ENCODE measurements around the gene ATOH1. TPM values are rescaled to one million over a fixed set of nuclear protein-coding genes. Genes with fewer than 3 reads are reported as not detected.
A peak's percentile ranks its signal among the peaks of the same experiment; 100 is the strongest.

The ATOH1 gene
- total RNA-seq (2021; ENCODE audit: unreplicated experiment) (not detected), Bru-seq, nascent RNA (percentile 16 among the genes with signal in this experiment), BruChase-seq, experiment 1, labeled RNA remaining after a 6-hour chase (not detected), BruChase-seq, experiment 2, labeled RNA remaining after a 2-hour chase (not detected)
- polyA plus RNA-seq (2012) = 0.04 TPM in 1 of 2 replicates, not detected in the other
- long read RNA-seq = 0 reads

- peak; percentile 15 for DNase-seq (ENCODE audit: low read depth, low spot score)
- peak within 1 kb of the TSS; percentile 43 to 60 for H3K4me3 ChIP-seq (replicated peaks in 1 of 2; ENCODE audit: low read depth in 1 of 2, low read length in 2 of 2)
- POLR2A ChIA-PET = no interaction called here
- no peaks in the 10 kb centered on the region for H3K9me3 ChIP-seq (ENCODE audit: control insufficient read depth in 1 of 2, insufficient read depth in 1 of 2, low read depth in 1 of 2, low read length in 2 of 2)
- no peaks in the 10 kb centered on the region for H3K9me2 ChIP-seq (ENCODE audit: insufficient read depth)
- no TSS peak for BruUV-seq (replicated peaks)
- peak within 1 kb of the TSS; percentile 88 for H3K4me2 ChIP-seq (ENCODE audit: low read length)
- H3K27me3 ChIP-seq (ENCODE audit: insufficient read depth, low read length) = peaks cover 47% of the 10 kb centered on the region
- no peaks in the 10 kb centered on the region for H3K79me2 ChIP-seq (ENCODE audit: insufficient read depth, low read length)
- 0 out of 2 replicates have a peak within 1 kb of the TSS, but pooled peaks have one; percentile 12 for H3K9ac ChIP-seq (ENCODE audit: low read length)
- peak; percentile 90 for ATAC-seq
- H2AFZ ChIP-seq (ENCODE audit: low read depth, low read length, poor library complexity, severe bottlenecking) = peak within 1 kb of the TSS; percentile 99
- no peak within 1 kb of the TSS for H3K27ac ChIP-seq (ENCODE audit: low read depth, low read length)
- RAD21 ChIA-PET (ENCODE audit: low non-redundant PET in 1 of 2, low total read pairs in 2 of 2, uncharacterized antibody in 2 of 2, unreplicated experiment in 2 of 2) = no interaction called here
- CTCF ChIA-PET = interaction anchor here (0.7 kb wide), 1 partner anchor 205 kb away, joined by 3 read pairs; no protein-coding TSS in a partner anchor
- peak; percentile 29; the same call in 1 of the 2 replicates for TF ChIP-seq SP1 (IDR thresholded peaks at IDR 0.05; ENCODE audit: low read depth)
- TF ChIP-seq CEBPB (IDR thresholded peaks at IDR 0.05; ENCODE audit: low read depth) = no peak
- no peak for TF ChIP-seq REST (IDR thresholded peaks at IDR 0.05; ENCODE audit: low read depth)
- no peak for TF ChIP-seq SIN3A (IDR thresholded peaks at IDR 0.05; ENCODE audit: low read depth)
- TF ChIP-seq EZH2 (IDR thresholded peaks at IDR 0.05) = no peak
- peak; percentile 77 for TF ChIP-seq MAX (IDR thresholded peaks at IDR 0.05)
- no peaks in the 10 kb centered on the region for H3K36me3 ChIP-seq (ENCODE audit: control insufficient read depth in 1 of 2, insufficient read depth in 2 of 2, low read length in 2 of 2)
- no peaks in the 10 kb centered on the region for H4K20me1 ChIP-seq (ENCODE audit: insufficient read depth)
- intact Hi-C loops (cut with micrococcal nuclease) = no loop called here
- peaks cover 0 to 16% of the 10 kb centered on the region in 2 experiments; a peak in 2 of 4 replicates for H3K4me1 ChIP-seq (ENCODE audit: control insufficient read depth in 1 of 2, insufficient read depth in 2 of 2, low read length in 2 of 2)
Measured at GRCh38 chr4:93828332-93828994, at the start of gene ATOH1. Gene ATOH1 (plus strand): TSS chr4:93828753. CDS start chr4:93828927, 174 bp downstream.
